SK-N-SH (cell line): ENCODE results near the gene ACVR1B.

Source experiments
- CTCF ChIP-seq: fragments of 200-600 bp; sonication (generic); IDR thresholded peaks from 2 replicates; pipeline ENCODE4 v1.6.1; 2017; ENCODE audit warnings: antibody characterized with exemption, mild to moderate bottlenecking, moderate library complexity
- EP300 ChIP-seq, 2 experiments: IDR thresholded peaks; 2 replicates each; pipeline versions ENCODE4 v1.4.0 to v1.6.1; 2012; ENCODE audit warnings: borderline replicate concordance in 1 of 2, low read depth in 1 of 2, low read length in 1 of 2
- IRF3 ChIP-seq: fragments of 150-350 bp; IDR thresholded peaks from 2 replicates; pipeline ENCODE4 v1.6.1; 2016; ENCODE audit warnings: mild to moderate bottlenecking, low read depth, low read length
- NRF1 ChIP-seq: IDR thresholded peaks from 2 replicates; pipeline ENCODE4 v1.6.1; 2012; ENCODE audit warnings: low read depth, mild to moderate bottlenecking, low read length
- POLR2AphosphoS5 ChIP-seq: IDR thresholded peaks from 2 replicates; pipeline ENCODE4 v1.6.1; 2012; ENCODE audit warnings: low read depth, low read length
- RCOR1 ChIP-seq: fragments of 150-350 bp; IDR thresholded peaks from 2 replicates; pipeline ENCODE4 v1.6.1; 2017; ENCODE audit warnings: antibody characterized with exemption, low read length
- REST ChIP-seq: IDR thresholded peaks from 2 replicates; pipeline ENCODE4 v1.6.1; 2012; ENCODE audit warnings: mild to moderate bottlenecking, low read depth, low read length, moderate library complexity
- TAF1 ChIP-seq: IDR thresholded peaks from 2 replicates; pipeline ENCODE4 v1.6.1; 2012; ENCODE audit warnings: low read depth, mild to moderate bottlenecking, low read length, moderate library complexity, borderline replicate concordance
- TEAD4 ChIP-seq: IDR thresholded peaks from 2 replicates; pipeline ENCODE4 v1.4.0; 2012; ENCODE audit warnings: mild to moderate bottlenecking, borderline replicate concordance; ENCODE audit not compliant: insufficient read depth
- USF1 ChIP-seq: IDR thresholded peaks from 2 replicates; pipeline ENCODE4 v1.4.0; 2012; ENCODE audit warnings: low read depth, borderline replicate concordance
- USF2 ChIP-seq: fragments of 150-350 bp; IDR thresholded peaks from 2 replicates; pipeline ENCODE4 v1.6.1; 2017; ENCODE audit warnings: antibody characterized with exemption, low read length, low read depth, borderline replicate concordance
- YY1 ChIP-seq: IDR thresholded peaks from 2 replicates; pipeline ENCODE4 v1.4.0; 2012; ENCODE audit warnings: low read depth, mild to moderate bottlenecking
- ZBTB33 ChIP-seq: IDR thresholded peaks from 2 replicates; pipeline ENCODE4 v1.4.0; 2012; ENCODE audit warnings: low read depth, borderline replicate concordance

- TF ChIP-seq CTCF (no peak), POLR2AphosphoS5 (no peak), REST (no peak), TAF1 (no peak), ZBTB33 (no peak), USF1 (no peak), NRF1 (no peak), EP300 (IDR thresholded peaks at IDR 0.05; ENCODE audit: borderline replicate concordance in 1 of 2, low read depth in 1 of 2, low read length in 1 of 2) (no peak), YY1 (no peak), IRF3 (no peak), USF2 (no peak), TEAD4 (no peak), RCOR1 (no peak)
Observed at GRCh38 chr12:51915003-51915625, 36.4 kb upstream of the ACVR1B start.
